ENCODE results near the gene CARD14. TPM values are rescaled to one million over a fixed set of nuclear protein-coding genes. Genes with fewer than 3 reads are reported as not detected.
"Not testable (repeated sequence)": the region's sequence is repeated elsewhere in the genome, so short reads cannot be mapped to it uniquely, and the experiment has no call there.

The CARD14 gene
- total RNA-seq, 2 experiments from 2014 or later = not detected

- ChIA-PET CTCF (interaction anchor here (0.6 to 1.6 kb wide), 2 partner anchors 53 to 1617 kb away, joined by 3 to 4 read pairs; partner anchors contain the start of gene GAA), POLR2A (interaction anchor here (1.0 to 1.6 kb wide), 2 partner anchors 8 to 11 kb away, joined by 3 read pairs; no protein-coding TSS in a partner anchor)
- Mint-ChIP-seq H3K27ac (no peak overlapping the region), H3K36me3 (ENCODE audit: low read depth) (peaks cover 25% of the 10 kb centered on the region), H3K4me1 (peaks cover 22% of the 10 kb centered on the region), H3K9me3 (peaks cover 21% of the 10 kb centered on the region), H3K27me3 (peaks cover under 1% of the 10 kb centered on the region), H3K4me3 (no peak overlapping the region)
- no peak for DNase-seq
These were observed 15.7 kb upstream of the CARD14 start for GRCh38 chr17:80154166-80154565.

GRCh38 chr17:80155600-80155999 is 14.2 kb upstream of the CARD14 start:
- peaks cover 14% of the 10 kb centered on the region for H3K27me3 Mint-ChIP-seq
- ChIA-PET POLR2A (interaction anchor here (1.6 kb wide), 1 partner anchor 10 kb away, joined by 3 read pairs; no protein-coding TSS in a partner anchor), CTCF (interaction anchor here (1.5 kb wide), 1 partner anchor 54 kb away, joined by 4 read pairs; the partner anchor contains the start of gene GAA)
- H3K4me3 Mint-ChIP-seq, H3K27ac Mint-ChIP-seq, DNase-seq: not testable (repeated sequence)
- H3K4me1 Mint-ChIP-seq = peaks cover 23% of the 10 kb centered on the region
- H3K9me3 Mint-ChIP-seq = peaks cover 21% of the 10 kb centered on the region
- peaks cover 25% of the 10 kb centered on the region for H3K36me3 Mint-ChIP-seq (ENCODE audit: low read depth)

- ChIA-PET POLR2A (no interaction called here), CTCF (interaction anchor here (0.6 kb wide), 1 partner anchor 1359 kb away, joined by 4 read pairs; no protein-coding TSS in a partner anchor)
- Mint-ChIP-seq H3K27ac (no peak overlapping the region), H3K4me1 (peaks cover 2% of the 10 kb centered on the region), H3K9me3 (peaks cover 10% of the 10 kb centered on the region), H3K27me3 (peaks cover 23% of the 10 kb centered on the region), H3K36me3 (ENCODE audit: low read depth) (peaks cover 4% of the 10 kb centered on the region), H3K4me3 (no peak overlapping the region)
- no peak for DNase-seq
These were observed 11.0 kb upstream of the CARD14 start for GRCh38 chr17:80158846-80159245.

GRCh38 chr17:80160536-80160935 is 9.3 kb upstream of the CARD14 start:
- ChIA-PET POLR2A (no interaction called here), CTCF (no interaction called here)
- no peak for DNase-seq
- no peak overlapping the region for H3K4me3 Mint-ChIP-seq
- peaks cover 6% of the 10 kb centered on the region for H3K9me3 Mint-ChIP-seq
- H3K4me1 Mint-ChIP-seq = peaks cover 2% of the 10 kb centered on the region
- no peak overlapping the region for H3K27ac Mint-ChIP-seq
- peaks cover 26% of the 10 kb centered on the region for H3K27me3 Mint-ChIP-seq
- peaks cover 4% of the 10 kb centered on the region for H3K36me3 Mint-ChIP-seq (ENCODE audit: low read depth)

GRCh38 chr17:80163336-80163735 is 6.5 kb upstream of the CARD14 start:
- POLR2A ChIA-PET = no interaction called here
- Mint-ChIP-seq H3K27me3 (peaks cover 29% of the 10 kb centered on the region), H3K36me3 (ENCODE audit: low read depth) (no peaks in the 10 kb centered on the region), H3K4me3 (no peak overlapping the region), H3K4me1 (peaks cover 2% of the 10 kb centered on the region), H3K27ac (no peak overlapping the region), H3K9me3 (no peaks in the 10 kb centered on the region)
- CTCF ChIA-PET = interaction anchor here (0.9 to 1.0 kb wide), 2 partner anchors 62 to 88 kb away, joined by 3 read pairs; partner anchors contain the start of gene GAA
- no peak for DNase-seq

GRCh38 chr17:80164185-80164584 is 5.6 kb upstream of the CARD14 start:
- Mint-ChIP-seq H3K4me1 (peaks cover 2% of the 10 kb centered on the region), H3K36me3 (ENCODE audit: low read depth) (no peaks in the 10 kb centered on the region), H3K4me3 (no peak overlapping the region), H3K9me3 (no peaks in the 10 kb centered on the region), H3K27me3 (peaks cover 32% of the 10 kb centered on the region), H3K27ac (no peak overlapping the region)
- no peak for DNase-seq
- POLR2A ChIA-PET = no interaction called here
- CTCF ChIA-PET = no interaction called here

- Mint-ChIP-seq H3K4me3 (no peak overlapping the region), H3K9me3 (no peaks in the 10 kb centered on the region), H3K27me3 (peaks cover 20% of the 10 kb centered on the region), H3K36me3 (ENCODE audit: low read depth) (no peaks in the 10 kb centered on the region), H3K4me1 (no peaks in the 10 kb centered on the region), H3K27ac (no peak overlapping the region)
- ChIA-PET CTCF (no interaction called here), POLR2A (no interaction called here)
- no peak for DNase-seq
These were observed 3.4 kb upstream of the CARD14 start for GRCh38 chr17:80166446-80166845.

- Mint-ChIP-seq H3K36me3 (ENCODE audit: low read depth) (no peaks in the 10 kb centered on the region), H3K27me3 (peaks cover 14% of the 10 kb centered on the region), H3K4me3 (no peak overlapping the region), H3K9me3 (no peaks in the 10 kb centered on the region), H3K4me1 (no peaks in the 10 kb centered on the region), H3K27ac (no peak overlapping the region)
- ChIA-PET POLR2A (no interaction called here), CTCF (no interaction called here)
- DNase-seq = no peak
These were observed 1.5 kb upstream of the CARD14 start for GRCh38 chr17:80168371-80168770.

- DNase-seq = no peak
- ChIA-PET POLR2A (no interaction called here), CTCF (no interaction called here)
- no peaks in the 10 kb centered on the region for H3K4me1 Mint-ChIP-seq
- no peaks in the 10 kb centered on the region for H3K36me3 Mint-ChIP-seq (ENCODE audit: low read depth)
- no peak overlapping the region for H3K4me3 Mint-ChIP-seq
- no peaks in the 10 kb centered on the region for H3K9me3 Mint-ChIP-seq
- H3K27ac Mint-ChIP-seq = no peak overlapping the region
- peaks cover 13% of the 10 kb centered on the region for H3K27me3 Mint-ChIP-seq
These were observed 723 bp upstream of the CARD14 start for GRCh38 chr17:80169107-80169506.

- ChIA-PET CTCF (no interaction called here), POLR2A (no interaction called here)
- Mint-ChIP-seq H3K36me3 (ENCODE audit: low read depth) (no peaks in the 10 kb centered on the region), H3K4me1 (no peaks in the 10 kb centered on the region), H3K9me3 (no peaks in the 10 kb centered on the region), H3K27ac (no peak overlapping the region), H3K4me3 (no peak overlapping the region), H3K27me3 (peaks cover 11% of the 10 kb centered on the region)
- no peak for DNase-seq
These were observed 1.9 kb downstream of the CARD14 start for GRCh38 chr17:80171681-80172080.

- Mint-ChIP-seq H3K9me3 (no peaks in the 10 kb centered on the region), H3K27me3 (peaks cover 9% of the 10 kb centered on the region), H3K4me3 (no peak overlapping the region), H3K4me1 (no peaks in the 10 kb centered on the region), H3K36me3 (ENCODE audit: low read depth) (no peaks in the 10 kb centered on the region), H3K27ac (no peak overlapping the region)
- DNase-seq = no peak
- POLR2A ChIA-PET = interaction anchor here (0.7 kb wide), 1 partner anchor 65 kb away, joined by 3 read pairs; no protein-coding TSS in a partner anchor
- CTCF ChIA-PET = no interaction called here
These were observed 3.3 kb downstream of the CARD14 start for GRCh38 chr17:80173126-80173525.

- DNase-seq = no peak
- no peaks in the 10 kb centered on the region for H3K9me3 Mint-ChIP-seq
- POLR2A ChIA-PET = no interaction called here
- CTCF ChIA-PET = no interaction called here
- H3K4me3 Mint-ChIP-seq = no peak overlapping the region
- H3K4me1 Mint-ChIP-seq = no peaks in the 10 kb centered on the region
- peaks cover 7% of the 10 kb centered on the region for H3K27me3 Mint-ChIP-seq
- no peak overlapping the region for H3K27ac Mint-ChIP-seq
- H3K36me3 Mint-ChIP-seq (ENCODE audit: low read depth) = no peaks in the 10 kb centered on the region
These were observed 4.1 kb downstream of the CARD14 start for GRCh38 chr17:80173916-80174315.

GRCh38 chr17:80176757-80177156 is 6.9 kb downstream of the CARD14 start:
- Mint-ChIP-seq H3K9me3 (no peaks in the 10 kb centered on the region), H3K4me1 (no peaks in the 10 kb centered on the region), H3K36me3 (ENCODE audit: low read depth) (no peaks in the 10 kb centered on the region), H3K27me3 (peaks cover 2% of the 10 kb centered on the region), H3K4me3 (no peak overlapping the region), H3K27ac (no peak overlapping the region)
- POLR2A ChIA-PET = no interaction called here
- CTCF ChIA-PET = interaction anchor here (0.7 kb wide), 1 partner anchor 32 kb away, joined by 5 read pairs; no protein-coding TSS in a partner anchor
- DNase-seq = no peak

- Mint-ChIP-seq H3K9me3 (no peaks in the 10 kb centered on the region), H3K27me3 (no peaks in the 10 kb centered on the region), H3K36me3 (ENCODE audit: low read depth) (no peaks in the 10 kb centered on the region), H3K4me1 (no peaks in the 10 kb centered on the region), H3K4me3 (no peak overlapping the region), H3K27ac (no peak overlapping the region)
- ChIA-PET POLR2A (no interaction called here), CTCF (no interaction called here)
- no peak for DNase-seq
These were observed 8.3 kb downstream of the CARD14 start for GRCh38 chr17:80177986-80178595.
